Caco-2 (cell line): ENCODE measurements around the gene MFNG. TPM values are rescaled to one million over a fixed set of nuclear protein-coding genes. Genes with fewer than 3 reads are reported as not detected.

Source experiments
- BruUV-seq: library from RNA; stranded (reverse); fragments of 400-500 nt; replicated peaks from 2 replicates; lab custom pipeline; 2021; lab: Mats Ljungman, UMichigan
- CTCF ChIA-PET: fragments of 300-600 bp; sonication (Branson Sonifier 250); formaldehyde crosslinking; loops from one replicate; lab custom pipeline; 2022; ENCODE audit warnings: antibody characterized with exemption; lab: Charles Lee
- POLR2A ChIA-PET: fragments of 300-600 bp; sonication (Branson Sonifier 250); formaldehyde crosslinking; loops from one replicate; lab custom pipeline; 2022; ENCODE audit warnings: antibody characterized with exemption; lab: Charles Lee
- DNase-seq, 2 experiments: peaks; one replicate each; pipeline versions ENCODE4 v3.0.0 to v3.0.0-alpha.2; 2020 to 2022
- H3K27me3 ChIP-seq: replicated peaks from 2 replicates; pipeline ENCODE4 v1.6.0; 2011; ENCODE audit warnings: low read length; ENCODE audit not compliant: control insufficient read depth, insufficient read depth
- H3K36me3 ChIP-seq: 2 replicates; pipeline ENCODE4 v1.5.1; 2011; ENCODE audit warnings: low read length; ENCODE audit not compliant: control insufficient read depth, insufficient read depth
- H3K4me1 ChIP-seq: fragments of 250-450 bp; sonication (Bioruptor Pico); 2 replicates; pipeline ENCODE4 v1.5.1; 2020; ENCODE audit warnings: mild to moderate bottlenecking
- H3K4me3 ChIP-seq: 2 replicates; pipeline ENCODE4 v1.5.1; 2011; ENCODE audit warnings: low read depth, mild to moderate bottlenecking, control low read depth, low read length
- H3K9me3 ChIP-seq: fragments of 250-450 bp; sonication (Bioruptor Pico); 2 replicates; pipeline ENCODE4 v1.5.1; 2020; ENCODE audit warnings: mild to moderate bottlenecking, moderate library complexity
- H3K27ac Mint-ChIP-seq: one replicate; pipeline ENCODE4 v1.8.0; 2022; ENCODE audit warnings: mixed read lengths; ENCODE audit not compliant: unreplicated experiment
- H3K27me3 Mint-ChIP-seq: one replicate; pipeline ENCODE4 v1.8.0; 2022; ENCODE audit warnings: mixed read lengths; ENCODE audit not compliant: insufficient read depth, unreplicated experiment
- H3K36me3 Mint-ChIP-seq: one replicate; pipeline ENCODE4 v1.8.0; 2022; ENCODE audit warnings: mild to moderate bottlenecking, mixed read lengths; ENCODE audit not compliant: insufficient read depth, unreplicated experiment
- H3K4me1 Mint-ChIP-seq: one replicate; pipeline ENCODE4 v1.8.0; 2022; ENCODE audit warnings: low read depth, mixed read lengths; ENCODE audit not compliant: unreplicated experiment
- H3K4me3 Mint-ChIP-seq: one replicate; pipeline ENCODE4 v1.8.0; 2022; ENCODE audit warnings: mild to moderate bottlenecking, moderate library complexity, mixed read lengths; ENCODE audit not compliant: unreplicated experiment
- H3K9me3 Mint-ChIP-seq: one replicate; pipeline ENCODE4 v1.8.0; 2022; ENCODE audit warnings: mixed read lengths; ENCODE audit not compliant: unreplicated experiment
- intact Hi-C: fragments of 100-400 bp; cut with micrococcal nuclease; formaldehyde crosslinking; loops from one replicate; pipeline ENCODE4 v1.10.0; 2022; ENCODE audit not compliant: unreplicated experiment
- total RNA-seq: library from RNA; stranded (reverse); gene quantifications from 2 replicates; pipeline ENCODE4 v1.2.3, GENCODE V29; 2022
- TF ChIP-seq, protein P1 (sequence below), 2 experiments: fragments of 200-600 bp in 1 of 2; IDR thresholded peaks; 1 replicate in 1 of 2; 2 replicates in 1 of 2; pipeline versions ENCODE4 v1.5.1 to v1.8.0; 2011 to 2022; ENCODE audit warnings: antibody characterized with exemption in 1 of 2, control low read depth in 1 of 2, inconsistent platforms in 1 of 2, low read depth in 1 of 2, low read length in 1 of 2, mild to moderate bottlenecking in 1 of 2, moderate library complexity in 1 of 2; ENCODE audit not compliant: insufficient read depth in 1 of 2, severe bottlenecking in 1 of 2, unreplicated experiment in 1 of 2

MFNG gene
- total RNA-seq, 1 experiment from 2014 or later, result 3.6 TPM

DNA sequence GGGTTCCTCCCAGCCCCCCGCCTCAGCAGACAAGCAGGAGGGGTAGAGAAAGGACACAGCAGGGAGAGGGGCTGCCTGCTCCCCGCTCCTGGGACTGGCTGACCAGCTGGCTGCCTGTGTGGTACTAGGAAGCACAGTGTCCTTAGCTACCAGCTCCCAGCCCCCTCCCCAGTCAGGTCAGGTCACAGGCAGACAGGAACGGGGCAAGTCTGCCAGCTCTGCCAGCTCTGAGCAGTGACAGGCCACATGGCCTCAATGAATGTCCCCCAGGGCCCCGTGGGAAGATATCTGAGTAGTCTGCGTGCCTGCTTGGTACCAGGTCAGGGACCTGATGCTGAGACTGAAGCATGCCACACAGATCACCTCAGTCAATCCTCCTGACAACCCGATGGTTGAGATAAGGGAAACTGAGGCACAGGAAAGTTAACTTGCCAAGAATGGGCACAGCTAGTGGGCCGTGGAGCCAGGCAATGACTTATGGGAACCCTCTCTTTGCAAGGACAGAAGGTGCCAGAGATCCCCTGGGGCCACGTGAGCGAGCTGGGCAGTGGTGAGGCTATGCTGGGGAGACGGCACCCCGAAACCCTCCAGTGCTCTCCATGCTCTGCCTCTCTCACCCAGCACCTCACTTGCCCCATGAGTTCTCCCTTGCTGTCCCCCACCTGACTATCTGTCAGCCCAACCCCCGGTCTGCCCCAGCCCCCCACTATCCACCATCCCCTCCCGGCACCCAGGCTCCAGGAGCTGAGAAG lies 13.8 kb upstream of the MFNG start:
- no peak for DNase-seq
- Mint-ChIP-seq H3K27ac (peak overlapping the region; percentile 99), H3K36me3 (peaks cover 39% of the 10 kb centered on the region), H3K9me3 (no peaks in the 10 kb centered on the region), H3K4me3 (no peak overlapping the region), H3K27me3 (no peaks in the 10 kb centered on the region), H3K4me1 (peaks cover 46% of the 10 kb centered on the region)
- TF ChIP-seq, protein P1, sequence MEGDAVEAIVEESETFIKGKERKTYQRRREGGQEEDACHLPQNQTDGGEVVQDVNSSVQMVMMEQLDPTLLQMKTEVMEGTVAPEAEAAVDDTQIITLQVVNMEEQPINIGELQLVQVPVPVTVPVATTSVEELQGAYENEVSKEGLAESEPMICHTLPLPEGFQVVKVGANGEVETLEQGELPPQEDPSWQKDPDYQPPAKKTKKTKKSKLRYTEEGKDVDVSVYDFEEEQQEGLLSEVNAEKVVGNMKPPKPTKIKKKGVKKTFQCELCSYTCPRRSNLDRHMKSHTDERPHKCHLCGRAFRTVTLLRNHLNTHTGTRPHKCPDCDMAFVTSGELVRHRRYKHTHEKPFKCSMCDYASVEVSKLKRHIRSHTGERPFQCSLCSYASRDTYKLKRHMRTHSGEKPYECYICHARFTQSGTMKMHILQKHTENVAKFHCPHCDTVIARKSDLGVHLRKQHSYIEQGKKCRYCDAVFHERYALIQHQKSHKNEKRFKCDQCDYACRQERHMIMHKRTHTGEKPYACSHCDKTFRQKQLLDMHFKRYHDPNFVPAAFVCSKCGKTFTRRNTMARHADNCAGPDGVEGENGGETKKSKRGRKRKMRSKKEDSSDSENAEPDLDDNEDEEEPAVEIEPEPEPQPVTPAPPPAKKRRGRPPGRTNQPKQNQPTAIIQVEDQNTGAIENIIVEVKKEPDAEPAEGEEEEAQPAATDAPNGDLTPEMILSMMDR (IDR thresholded peaks at IDR 0.05; ENCODE audit: insufficient read depth in 1 of 2, low read depth in 1 of 2, low read length in 1 of 2, severe bottlenecking in 1 of 2, unreplicated experiment in 1 of 2), result no peak
- intact Hi-C loops, result loop anchor here (5.0 kb wide), 1 partner anchor 178 kb away; no protein-coding TSS in a partner anchor
- Histone ChIP-seq H3K27me3 (no peaks in the 10 kb centered on the region), H3K4me3 (no peak overlapping the region), H3K36me3 (peaks cover 3% of the 10 kb centered on the region), H3K9me3 (no peaks in the 10 kb centered on the region), H3K4me1 (peaks cover 45% of the 10 kb centered on the region)
- BruUV-seq, result no TSS peak
- CTCF ChIA-PET, result interaction anchor here (0.9 to 1.9 kb wide), 3 partner anchors 14 to 34 kb away, joined by 3 to 8 read pairs (median 6); partner anchors contain the start of gene MFNG
- POLR2A ChIA-PET, result no interaction called here

DNA sequence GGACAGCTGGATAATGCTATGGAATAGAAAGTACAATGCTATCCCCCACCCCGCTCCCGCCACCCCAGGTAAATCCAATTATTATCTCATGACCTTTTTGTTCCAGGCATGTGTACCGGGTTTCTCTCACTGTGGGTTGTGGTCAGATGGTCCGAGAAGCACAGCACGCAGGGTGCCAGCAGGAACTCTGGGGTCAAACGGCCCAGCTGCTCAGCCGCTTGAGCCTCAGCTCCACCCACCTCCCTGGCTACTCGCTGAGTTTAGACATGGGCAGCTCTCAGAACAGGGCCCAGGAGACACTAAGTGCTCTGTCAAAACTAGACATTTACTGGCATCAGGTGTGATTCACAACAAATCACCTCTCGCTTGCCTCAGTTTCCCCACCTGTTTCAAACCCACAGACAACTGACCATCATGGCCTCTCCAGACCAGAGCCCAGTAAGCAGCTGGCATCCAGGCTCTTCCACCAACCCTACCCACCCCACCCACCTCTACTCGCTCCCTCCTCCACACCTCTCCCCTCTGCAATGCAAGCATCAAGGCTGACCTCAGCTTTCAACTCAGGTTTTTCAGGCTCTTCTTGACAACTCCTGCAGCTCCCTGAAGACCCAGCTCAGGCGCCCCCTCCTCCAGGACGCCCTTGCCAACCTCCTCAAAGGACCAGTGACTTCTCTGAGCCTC lies 13.0 kb upstream of the MFNG start:
- Histone ChIP-seq H3K4me1 (peaks cover 42% of the 10 kb centered on the region), H3K9me3 (no peaks in the 10 kb centered on the region), H3K4me3 (no peak overlapping the region), H3K27me3 (no peaks in the 10 kb centered on the region), H3K36me3 (peaks cover 3% of the 10 kb centered on the region)
- Mint-ChIP-seq H3K36me3 (peaks cover 32% of the 10 kb centered on the region), H3K4me3 (no peak overlapping the region), H3K27me3 (no peaks in the 10 kb centered on the region), H3K27ac (peak overlapping the region; percentile 64), H3K4me1 (peaks cover 38% of the 10 kb centered on the region), H3K9me3 (no peaks in the 10 kb centered on the region)
- no TSS peak for BruUV-seq
- ChIA-PET CTCF (interaction anchor here (0.6 to 2.3 kb wide), 5 partner anchors 13 to 108 kb away, joined by 3 to 12 read pairs (median 6); partner anchors contain the start of gene MFNG), POLR2A (no interaction called here)
- intact Hi-C loops, result no loop called here
- DNase-seq, result no peak
- TF ChIP-seq, protein P1 (IDR thresholded peaks at IDR 0.05; ENCODE audit: insufficient read depth in 1 of 2, low read depth in 1 of 2, low read length in 1 of 2, severe bottlenecking in 1 of 2, unreplicated experiment in 1 of 2), result no peak

DNA sequence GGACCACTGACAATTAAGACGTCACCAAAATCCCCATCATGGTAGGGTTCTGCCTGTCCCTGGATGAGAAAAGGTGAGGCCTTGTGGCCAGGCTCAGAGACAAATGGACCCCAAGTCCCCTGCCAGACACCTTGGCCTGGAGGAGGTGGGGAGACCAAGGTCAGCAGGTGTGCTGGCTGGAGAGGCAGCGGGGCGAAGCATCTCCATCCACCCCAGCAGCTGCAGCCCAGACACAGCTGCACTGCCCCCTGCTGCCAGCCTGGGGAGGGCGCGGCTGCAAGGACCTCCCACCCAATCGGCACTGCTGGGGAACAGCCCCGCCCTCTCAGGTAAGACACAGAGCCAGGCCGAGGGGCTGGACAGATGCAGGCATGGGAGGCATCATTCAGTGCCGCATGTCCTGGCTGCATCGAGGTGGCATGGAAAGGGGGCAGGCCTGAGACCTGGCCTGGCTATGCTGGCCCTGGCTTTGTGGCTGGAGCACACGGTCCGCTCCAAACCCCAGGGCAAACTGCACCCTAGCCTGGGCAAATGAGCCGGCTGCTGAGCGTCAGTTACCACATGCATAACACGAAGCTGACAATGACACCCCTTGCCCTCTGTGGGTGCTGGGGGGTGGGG lies 12.2 kb upstream of the MFNG start:
- intact Hi-C loops, result loop anchor here (1.0 kb wide), 1 partner anchor 26 kb away; no protein-coding TSS in a partner anchor
- H3K27me3 Mint-ChIP-seq, result no peaks in the 10 kb centered on the region
- Histone ChIP-seq H3K4me1 (peaks cover 35% of the 10 kb centered on the region), H3K36me3 (peaks cover 3% of the 10 kb centered on the region), H3K27me3 (no peaks in the 10 kb centered on the region), H3K9me3 (no peaks in the 10 kb centered on the region), H3K4me3 (no peak overlapping the region)
- H3K4me3 Mint-ChIP-seq, result no peak overlapping the region
- TF ChIP-seq, protein P1 (IDR thresholded peaks at IDR 0.05; ENCODE audit: insufficient read depth in 1 of 2, low read depth in 1 of 2, low read length in 1 of 2, severe bottlenecking in 1 of 2, unreplicated experiment in 1 of 2), result peak; percentile 71 to 81
- H3K36me3 Mint-ChIP-seq, result peaks cover 32% of the 10 kb centered on the region
- DNase-seq, result peak; percentile 67 to 87
- H3K4me1 Mint-ChIP-seq, result peaks cover 33% of the 10 kb centered on the region
- ChIA-PET POLR2A (interaction anchor here (1.0 kb wide), 1 partner anchor 12 kb away, joined by 4 read pairs; the partner anchor contains the start of gene MFNG), CTCF (interaction anchor here (0.6 to 2.3 kb wide), 4 partner anchors 12 to 1663 kb away, joined by 4 to 12 read pairs (median 6); partner anchors contain the start of gene MFNG)
- BruUV-seq, result no TSS peak
- H3K9me3 Mint-ChIP-seq, result no peaks in the 10 kb centered on the region
- no peak overlapping the region for H3K27ac Mint-ChIP-seq
